ENCODE results near the gene SLC35D2.
"Not testable (repeated sequence)": the region's sequence is repeated elsewhere in the genome, so short reads cannot be mapped to it uniquely, and the experiment has no call there.

Gene SLC35D2

GRCh38 chr9:96306958-96307357 is 76.6 kb downstream of the SLC35D2 start:
- not testable (repeated sequence) for H2BK15ac ChIP-seq (replicated peaks; ENCODE audit: low read depth); H3K56ac ChIP-seq (ENCODE audit: low read length)
- WGBS (ENCODE audit: extremely low coverage, insufficient coverage, low lambda C conversion rate) = no CpG with 5 or more reads among the region's 6 CpGs

DNA sequence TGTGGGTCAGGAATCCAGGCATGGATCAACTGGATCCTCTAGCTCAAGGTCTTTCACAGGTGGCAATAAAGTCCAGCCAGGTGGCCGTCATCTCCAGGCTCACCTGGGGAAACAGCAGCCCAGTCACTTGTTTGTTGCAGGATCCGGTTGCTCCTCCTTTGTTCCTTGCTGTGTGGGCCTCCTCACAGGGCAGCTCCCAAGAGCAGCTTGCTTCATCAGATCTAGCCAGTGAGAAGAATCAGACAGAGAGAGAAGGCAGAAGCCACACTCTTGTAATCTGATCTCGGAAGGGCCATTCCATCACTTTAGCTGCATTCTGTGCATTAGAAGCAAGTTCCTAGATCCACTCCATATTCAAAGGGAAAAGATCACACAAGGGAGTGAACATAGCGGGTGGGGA is 78.3 kb downstream of the SLC35D2 start:
- no CpG with 5 or more reads among the region's 4 CpGs for WGBS (ENCODE audit: extremely low coverage, insufficient coverage, low lambda C conversion rate)

More at GRCh38 chr9:96306958-96307357, 76.6 kb downstream of the SLC35D2 start:
- not testable (repeated sequence) for H2BK120ac ChIP-seq (ENCODE audit: low read depth, low read length); H3K4ac ChIP-seq (ENCODE audit: low read depth, low read length); DNase-seq; H3K18ac ChIP-seq (ENCODE audit: low read length); H3K4me2 ChIP-seq (ENCODE audit: low read length); H2BK5ac ChIP-seq (ENCODE audit: low read length); H3K9ac ChIP-seq (ENCODE audit: low read length); H3K4me1 ChIP-seq (ENCODE audit: control insufficient read depth, low read depth, low read length); H4K5ac ChIP-seq (ENCODE audit: low read length); H3K4me3 ChIP-seq (ENCODE audit: low read length); H3K79me2 ChIP-seq (ENCODE audit: control insufficient read depth, insufficient read depth, low read length); H4K8ac ChIP-seq (ENCODE audit: low read depth, low read length); H2AK5ac ChIP-seq (ENCODE audit: low read length); H3K79me1 ChIP-seq (ENCODE audit: low read length); H3K27ac ChIP-seq (ENCODE audit: low read depth, low read length); H3K23ac ChIP-seq (ENCODE audit: low read length); H3K27me3 ChIP-seq (ENCODE audit: insufficient read depth, low read length, poor library complexity); H3K36me3 ChIP-seq (ENCODE audit: control insufficient read depth, insufficient read depth, low read length)

GRCh38 chr9:96304230-96304629 is 79.3 kb downstream of the SLC35D2 start:
- Histone ChIP-seq H3K4ac (ENCODE audit: low read depth, low read length) (no peak overlapping the region), H3K27ac (ENCODE audit: low read depth, low read length) (no peak overlapping the region), H3K4me1 (ENCODE audit: control insufficient read depth, low read depth, low read length) (no peaks in the 10 kb centered on the region), H4K8ac (ENCODE audit: low read depth, low read length) (no peak overlapping the region), H3K36me3 (ENCODE audit: control insufficient read depth, insufficient read depth, low read length) (no peaks in the 10 kb centered on the region), H3K18ac (ENCODE audit: low read length) (no peak overlapping the region), H2BK5ac (ENCODE audit: low read length) (no peak overlapping the region), H3K56ac (ENCODE audit: low read length) (no peak overlapping the region), H3K79me2 (ENCODE audit: control insufficient read depth, insufficient read depth, low read length) (no peaks in the 10 kb centered on the region), H3K4me2 (ENCODE audit: low read length) (no peak overlapping the region), H2AK5ac (ENCODE audit: low read length) (no peak overlapping the region), H3K4me3 (ENCODE audit: low read length) (no peak overlapping the region), H3K79me1 (ENCODE audit: low read length) (no peaks in the 10 kb centered on the region), H3K9ac (ENCODE audit: low read length) (no peak overlapping the region), H4K5ac (ENCODE audit: low read length) (no peak overlapping the region), H3K23ac (ENCODE audit: low read length) (no peak overlapping the region), H2BK120ac (ENCODE audit: low read depth, low read length) (no peak overlapping the region), H2BK15ac (replicated peaks; ENCODE audit: low read depth) (no peak overlapping the region), H3K27me3 (ENCODE audit: insufficient read depth, low read length, poor library complexity) (peaks cover 2% of the 10 kb centered on the region)
- no peak for DNase-seq

More for the DNA sequence above, 78.3 kb downstream of the SLC35D2 start:
- Histone ChIP-seq H3K4me3 (ENCODE audit: low read length) (no peak overlapping the region), H3K56ac (ENCODE audit: low read length) (no peak overlapping the region), H4K5ac (ENCODE audit: low read length) (no peak overlapping the region), H3K4ac (ENCODE audit: low read depth, low read length) (no peak overlapping the region), H3K4me1 (ENCODE audit: control insufficient read depth, low read depth, low read length) (no peaks in the 10 kb centered on the region), H3K79me1 (ENCODE audit: low read length) (no peaks in the 10 kb centered on the region), H2BK5ac (ENCODE audit: low read length) (no peak overlapping the region), H4K8ac (ENCODE audit: low read depth, low read length) (no peak overlapping the region), H3K23ac (ENCODE audit: low read length) (no peak overlapping the region), H3K27ac (ENCODE audit: low read depth, low read length) (no peak overlapping the region), H2AK5ac (ENCODE audit: low read length) (no peak overlapping the region), H3K4me2 (ENCODE audit: low read length) (no peak overlapping the region), H3K9ac (ENCODE audit: low read length) (no peak overlapping the region), H3K79me2 (ENCODE audit: control insufficient read depth, insufficient read depth, low read length) (no peaks in the 10 kb centered on the region), H3K27me3 (ENCODE audit: insufficient read depth, low read length, poor library complexity) (peaks cover 2% of the 10 kb centered on the region), H2BK15ac (replicated peaks; ENCODE audit: low read depth) (no peak overlapping the region), H3K36me3 (ENCODE audit: control insufficient read depth, insufficient read depth, low read length) (no peaks in the 10 kb centered on the region), H3K18ac (ENCODE audit: low read length) (no peak overlapping the region), H2BK120ac (ENCODE audit: low read depth, low read length) (no peak overlapping the region)
- peak; percentile 22 for DNase-seq

- H2BK120ac ChIP-seq (ENCODE audit: low read depth, low read length) = no peak within 1 kb of the TSS
- H3K79me2 ChIP-seq (ENCODE audit: control insufficient read depth, insufficient read depth, low read length) = no peaks in the 10 kb centered on the region
- H4K5ac ChIP-seq (ENCODE audit: low read length) = no peak within 1 kb of the TSS
- no peak within 1 kb of the TSS for H3K4me2 ChIP-seq (ENCODE audit: low read length)
- H2AK5ac ChIP-seq (ENCODE audit: low read length) = no peak within 1 kb of the TSS
- H4K8ac ChIP-seq (ENCODE audit: low read depth, low read length) = no peak within 1 kb of the TSS
- no peak within 1 kb of the TSS for H3K9ac ChIP-seq (ENCODE audit: low read length)
- no peak within 1 kb of the TSS for H3K27ac ChIP-seq (ENCODE audit: low read depth, low read length)
- no peak within 1 kb of the TSS for H3K4me3 ChIP-seq (ENCODE audit: low read length)
- no peak within 1 kb of the TSS for H3K23ac ChIP-seq (ENCODE audit: low read length)
- no CpG with 5 or more reads among the region's 6 CpGs for WGBS (ENCODE audit: extremely low coverage, insufficient coverage, low lambda C conversion rate)
- H3K36me3 ChIP-seq (ENCODE audit: control insufficient read depth, insufficient read depth, low read length) = no peaks in the 10 kb centered on the region
- H2BK15ac ChIP-seq (replicated peaks; ENCODE audit: low read depth) = no peak within 1 kb of the TSS
- no peak within 1 kb of the TSS for H2BK5ac ChIP-seq (ENCODE audit: low read length)
- H3K27me3 ChIP-seq (ENCODE audit: insufficient read depth, low read length, poor library complexity) = peaks cover 2% of the 10 kb centered on the region
- no peak within 1 kb of the TSS for H3K4ac ChIP-seq (ENCODE audit: low read depth, low read length)
- H3K18ac ChIP-seq (ENCODE audit: low read length) = no peak within 1 kb of the TSS
- H3K79me1 ChIP-seq (ENCODE audit: low read length) = no peaks in the 10 kb centered on the region
- no peak within 1 kb of the TSS for H3K56ac ChIP-seq (ENCODE audit: low read length)
- H3K4me1 ChIP-seq (ENCODE audit: control insufficient read depth, low read depth, low read length) = no peaks in the 10 kb centered on the region
- no peak for DNase-seq
Observed at GRCh38 chr9:96302021-96302420, 81.5 kb downstream of the SLC35D2 start, which contains the start of gene HSD17B3. TSS of gene HSD17B3 (minus strand) at chr9:96302176. CDS start at chr9:96302104, 72 bp downstream.

GRCh38 chr9:96299823-96300222 is 83.7 kb downstream of the SLC35D2 start:
- Histone ChIP-seq H2AK5ac (ENCODE audit: low read length) (no peak overlapping the region), H2BK15ac (replicated peaks; ENCODE audit: low read depth) (no peak overlapping the region), H3K27ac (ENCODE audit: low read depth, low read length) (no peak overlapping the region), H4K5ac (ENCODE audit: low read length) (no peak overlapping the region), H3K56ac (ENCODE audit: low read length) (no peak overlapping the region), H2BK120ac (ENCODE audit: low read depth, low read length) (no peak overlapping the region), H3K79me2 (ENCODE audit: control insufficient read depth, insufficient read depth, low read length) (no peaks in the 10 kb centered on the region), H3K79me1 (ENCODE audit: low read length) (no peaks in the 10 kb centered on the region), H3K4ac (ENCODE audit: low read depth, low read length) (no peak overlapping the region), H3K4me2 (ENCODE audit: low read length) (no peak overlapping the region), H3K4me3 (ENCODE audit: low read length) (no peak overlapping the region), H4K8ac (ENCODE audit: low read depth, low read length) (no peak overlapping the region), H3K18ac (ENCODE audit: low read length) (no peak overlapping the region), H3K36me3 (ENCODE audit: control insufficient read depth, insufficient read depth, low read length) (no peaks in the 10 kb centered on the region), H3K23ac (ENCODE audit: low read length) (no peak overlapping the region), H3K4me1 (ENCODE audit: control insufficient read depth, low read depth, low read length) (no peaks in the 10 kb centered on the region), H3K9ac (ENCODE audit: low read length) (no peak overlapping the region), H3K27me3 (ENCODE audit: insufficient read depth, low read length, poor library complexity) (peaks cover 2% of the 10 kb centered on the region), H2BK5ac (ENCODE audit: low read length) (no peak overlapping the region)
- DNase-seq = no peak
- WGBS (ENCODE audit: extremely low coverage, insufficient coverage, low lambda C conversion rate) = no CpG with 5 or more reads among the region's 4 CpGs

- Histone ChIP-seq H3K27me3 (ENCODE audit: insufficient read depth, low read length, poor library complexity) (no peaks in the 10 kb centered on the region), H3K23ac (ENCODE audit: low read length) (no peak overlapping the region), H3K79me1 (ENCODE audit: low read length) (no peaks in the 10 kb centered on the region), H3K56ac (ENCODE audit: low read length) (no peak overlapping the region), H2AK5ac (ENCODE audit: low read length) (no peak overlapping the region), H3K18ac (ENCODE audit: low read length) (no peak overlapping the region), H3K27ac (ENCODE audit: low read depth, low read length) (no peak overlapping the region), H2BK5ac (ENCODE audit: low read length) (no peak overlapping the region), H3K36me3 (ENCODE audit: control insufficient read depth, insufficient read depth, low read length) (no peaks in the 10 kb centered on the region), H3K4me1 (ENCODE audit: control insufficient read depth, low read depth, low read length) (no peaks in the 10 kb centered on the region), H4K5ac (ENCODE audit: low read length) (no peak overlapping the region), H3K4me2 (ENCODE audit: low read length) (no peak overlapping the region), H3K4me3 (ENCODE audit: low read length) (no peak overlapping the region), H3K4ac (ENCODE audit: low read depth, low read length) (no peak overlapping the region), H2BK120ac (ENCODE audit: low read depth, low read length) (no peak overlapping the region), H4K8ac (ENCODE audit: low read depth, low read length) (no peak overlapping the region), H2BK15ac (replicated peaks; ENCODE audit: low read depth) (no peak overlapping the region), H3K9ac (ENCODE audit: low read length) (no peak overlapping the region), H3K79me2 (ENCODE audit: control insufficient read depth, insufficient read depth, low read length) (no peaks in the 10 kb centered on the region)
- no CpG with 5 or more reads among the region's 3 CpGs for WGBS (ENCODE audit: extremely low coverage, insufficient coverage, low lambda C conversion rate)
- DNase-seq = no peak
Observed at GRCh38 chr9:96294159-96294545, 89.4 kb downstream of the SLC35D2 start.

Data from mesendoderm (in vitro differentiated cells).